Lung (tissue), 12 donors: Measurements from ENCODE around the gene TMEM121B. TPM values are rescaled to one million over a fixed set of nuclear protein-coding genes. Genes with fewer than 3 reads are reported as not detected.

Experiments used
- ATAC-seq: fragments of 200-7000 bp; cut with Tn5 transposase; one replicate; pipeline ENCODE4 v1.9.1; 2020; ENCODE audit warnings: moderate number of reproducible peaks; ENCODE audit not compliant: insufficient read depth, low FRiP score
- DNase-seq, 3 donors: peaks; one replicate each; pipeline ENCODE4 v3.0.0-alpha.2; 2013 to 2017
- H3K27ac ChIP-seq, 2 donors: one replicate each; pipeline ENCODE4 v1.5.1; 2013; ENCODE audit warnings: mild to moderate bottlenecking in 2 of 2, moderate library complexity in 2 of 2, control low read depth in 1 of 2, inconsistent platforms in 1 of 2, low read depth in 1 of 2, low read length in 1 of 2
- H3K27me3 ChIP-seq, 3 donors: one replicate each; pipeline ENCODE4 v1.5.1; 2013; ENCODE audit warnings: low read length in 2 of 3; ENCODE audit not compliant: control insufficient read depth in 3 of 3, insufficient read depth in 3 of 3
- H3K36me3 ChIP-seq, 4 donors: one replicate each; pipeline ENCODE4 v1.5.1; 2013; ENCODE audit warnings: low read length in 4 of 4, mild to moderate bottlenecking in 1 of 4, moderate library complexity in 1 of 4; ENCODE audit not compliant: control insufficient read depth in 4 of 4, insufficient read depth in 4 of 4
- H3K4me1 ChIP-seq, 5 donors: one replicate each; pipeline ENCODE4 v1.5.1; 2013; ENCODE audit warnings: low read length in 5 of 5, mild to moderate bottlenecking in 2 of 5, moderate library complexity in 1 of 5; ENCODE audit not compliant: control insufficient read depth in 5 of 5, insufficient read depth in 5 of 5
- H3K4me3 ChIP-seq: one replicate; pipeline ENCODE4 v1.5.1; 2013; ENCODE audit warnings: mild to moderate bottlenecking, control low read depth, moderate library complexity
- H3K9ac ChIP-seq, 2 donors: one replicate each; pipeline ENCODE4 v1.5.1; 2013; ENCODE audit warnings: low read length in 2 of 2, control low read depth in 1 of 2; ENCODE audit not compliant: insufficient read depth in 1 of 2
- H3K9me3 ChIP-seq, 4 donors: one replicate each; pipeline ENCODE4 v1.5.1; 2013; ENCODE audit warnings: low read length in 3 of 4, mild to moderate bottlenecking in 1 of 4, moderate library complexity in 1 of 4; ENCODE audit not compliant: control insufficient read depth in 4 of 4, insufficient read depth in 3 of 4
- CTCF ChIP-seq: IDR thresholded peaks from 2 replicates; pipeline ENCODE4 v1.5.1; 2012; ENCODE audit warnings: mild to moderate bottlenecking; ENCODE audit errors: control extremely low read depth, extremely low read depth
- WGBS, 2 donors: extraction: QIAGEN DNeasy Blood & Tissue Kit; methylation state at CpG; one replicate each; pipeline ENCODE4 v1.1.7; 2013; 5-methylcytosine and 5-hydroxymethylcytosine counted together
- polyA plus RNA-seq, 2 donors: library from polyadenylated mRNA; stranded (reverse); fragments of 200-250 nt; gene quantifications; one replicate each; pipeline ENCODE4 v1.2.1, GENCODE V29; 2013
- total RNA-seq, 2 donors: library from RNA; depleted of rRNA in 1 of 2; stranded (reverse); fragments of >200 nt in 1 of 2; gene quantifications; one replicate each; pipeline ENCODE4 v1.2.1, GENCODE V29; 2014 to 2021
- donor health status: control.
- donor health status: control.
- donor health status: Bipolar disorder and iron deficiency.
- donor health status: healthy.
- donor health status: DM: yes; HTN: yes; CAD: no.

Gene TMEM121B
- total and polyA plus RNA-seq, 4 donors = 0.26 to 1.4 (median 0.56) TPM

GRCh38 chr22:17105143-17106129 lies 15.7 kb downstream of the TMEM121B start:
- H3K27ac ChIP-seq = no peak overlapping the region
- no peak for ATAC-seq
- H3K27me3 ChIP-seq = no peaks in the 10 kb centered on the region
- H3K9me3 ChIP-seq = no peaks in the 10 kb centered on the region
- H3K4me1 ChIP-seq = peaks cover 0 to 9% (median 0%) of the 10 kb centered on the region in 5 donors
- WGBS, 2 donors = 83 to 84% methylated on average over 22 of the region's 22 CpGs
- no peak overlapping the region for H3K4me3 ChIP-seq
- no peak overlapping the region for H3K9ac ChIP-seq
- H3K36me3 ChIP-seq = peaks cover 2 to 74% (median 10%) of the 10 kb centered on the region in 4 donors
- DNase-seq = no peak
- no peak for TF ChIP-seq CTCF

- TF ChIP-seq CTCF = no peak
- DNase-seq (no peak), ATAC-seq (no peak)
- Histone ChIP-seq H3K4me3 (no peak overlapping the region), H3K9ac (no peak overlapping the region), H3K9me3 (no peaks in the 10 kb centered on the region), H3K4me1 (peaks cover 0 to 9% (median 0%) of the 10 kb centered on the region in 5 donors), H3K36me3 (peaks cover 5 to 78% (median 10%) of the 10 kb centered on the region in 4 donors), H3K27ac (no peak overlapping the region), H3K27me3 (no peaks in the 10 kb centered on the region)
- 78 to 84% methylated on average over 13 to 14 of the region's 14 CpGs for WGBS, 2 donors
These were observed 16.7 kb downstream of the TMEM121B start for GRCh38 chr22:17104336-17104935.

- no peak overlapping the region for H3K27ac ChIP-seq
- WGBS, 2 donors = 94 to 96% methylated on average over 9 of the region's 9 CpGs
- DNase-seq (no peak), ATAC-seq (no peak)
- no peak for TF ChIP-seq CTCF
- no peaks in the 10 kb centered on the region for H3K9me3 ChIP-seq
- peaks cover 6 to 77% (median 12%) of the 10 kb centered on the region in 4 donors for H3K36me3 ChIP-seq
- H3K4me3 ChIP-seq = no peak overlapping the region
- no peaks in the 10 kb centered on the region for H3K27me3 ChIP-seq
- peaks cover 0 to 9% (median 0%) of the 10 kb centered on the region in 5 donors for H3K4me1 ChIP-seq
- H3K9ac ChIP-seq = no peak overlapping the region
These were observed 17.8 kb downstream of the TMEM121B start for GRCh38 chr22:17103351-17103750.
